DLD1 (cell line): Measurements from ENCODE around the gene GIT2.
"Not testable (repeated sequence)": the region's sequence is repeated elsewhere in the genome, so short reads cannot be mapped to it uniquely, and the experiment has no call there.

Experiments used
- in situ Hi-C: cut with HindIII; loops from 2 replicates; pipeline ENCODE4 v1.10.0; 2017; ENCODE audit warnings: low sequenced_read_pairs

Gene GIT2

DNA sequence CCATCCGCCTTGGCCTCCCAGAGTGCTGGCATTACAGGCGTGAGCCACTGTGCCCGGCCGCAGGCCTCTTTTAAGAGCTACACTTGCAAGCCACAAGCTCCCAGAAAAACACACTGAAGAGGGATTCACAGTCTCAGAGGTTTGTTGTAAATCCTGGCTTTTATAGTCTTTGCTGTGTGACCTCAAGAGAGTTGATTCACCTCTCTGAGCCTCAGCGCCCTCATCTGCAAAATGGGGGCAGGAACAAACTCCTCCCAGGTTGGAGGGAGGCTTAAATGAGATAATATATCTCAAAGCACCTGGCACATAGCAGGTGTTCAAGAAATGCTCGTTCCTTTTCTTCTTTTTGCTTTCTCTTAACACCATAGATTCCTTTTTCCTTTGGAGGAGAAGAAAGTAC lies 100.0 kb downstream of the GIT2 start:
- in situ Hi-C loops = no loop called here

DNA sequence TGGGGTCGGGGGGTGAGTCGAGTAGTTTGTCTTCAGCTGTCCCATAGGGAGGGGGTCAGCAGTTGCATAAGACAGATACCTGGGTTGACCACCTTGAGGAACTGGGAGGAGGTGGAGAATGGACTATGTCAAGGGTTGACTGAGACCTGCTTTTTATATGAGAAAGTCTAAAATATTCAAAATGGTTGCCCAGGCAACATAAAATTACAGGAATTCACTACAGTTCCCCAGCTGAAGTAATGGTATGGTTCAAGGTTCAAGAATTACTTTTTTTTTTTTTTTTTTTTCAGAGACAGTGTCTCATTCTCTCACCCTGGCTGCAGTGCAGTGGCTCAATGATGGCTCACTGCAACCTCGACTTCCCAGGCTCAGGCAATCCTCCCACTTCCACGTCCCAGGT lies 101.2 kb downstream of the GIT2 start:
- in situ Hi-C loops = no loop called here

DNA sequence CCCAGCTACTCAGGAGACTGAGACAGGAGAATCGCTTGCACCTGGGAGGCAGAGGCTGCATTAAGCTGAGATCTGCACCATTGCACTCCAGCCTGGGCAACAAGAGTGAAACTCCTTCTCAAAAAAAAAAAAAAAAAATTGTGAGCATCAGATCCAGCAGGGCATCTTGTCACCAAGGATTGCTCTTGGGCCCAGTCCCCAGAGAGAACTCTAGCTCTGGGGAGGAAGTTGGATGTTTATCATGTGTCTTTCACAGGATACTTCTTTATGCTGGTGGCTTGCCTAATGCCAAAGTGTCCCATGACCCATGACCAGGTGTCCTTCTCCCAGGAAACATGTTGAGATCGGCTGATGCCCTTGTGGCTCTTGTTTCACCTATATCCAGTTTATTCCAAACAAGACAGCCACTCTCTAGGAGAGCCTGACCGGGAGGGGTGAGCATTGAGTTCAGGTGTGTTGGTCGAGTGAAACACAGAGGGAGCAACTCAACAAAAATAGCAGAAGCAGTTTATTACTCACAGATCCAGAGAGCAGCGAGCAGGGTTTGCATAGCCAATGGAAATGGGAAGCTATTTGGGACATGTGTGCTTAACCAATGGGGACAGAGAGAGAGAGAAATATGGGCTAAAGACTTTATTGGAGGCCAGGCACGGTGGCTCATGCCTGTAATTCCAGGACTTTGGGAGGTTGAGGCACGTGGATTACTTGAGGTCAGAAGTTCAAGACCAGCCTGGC lies 102.7 kb downstream of the GIT2 start:
- in situ Hi-C loops = no loop called here

DNA sequence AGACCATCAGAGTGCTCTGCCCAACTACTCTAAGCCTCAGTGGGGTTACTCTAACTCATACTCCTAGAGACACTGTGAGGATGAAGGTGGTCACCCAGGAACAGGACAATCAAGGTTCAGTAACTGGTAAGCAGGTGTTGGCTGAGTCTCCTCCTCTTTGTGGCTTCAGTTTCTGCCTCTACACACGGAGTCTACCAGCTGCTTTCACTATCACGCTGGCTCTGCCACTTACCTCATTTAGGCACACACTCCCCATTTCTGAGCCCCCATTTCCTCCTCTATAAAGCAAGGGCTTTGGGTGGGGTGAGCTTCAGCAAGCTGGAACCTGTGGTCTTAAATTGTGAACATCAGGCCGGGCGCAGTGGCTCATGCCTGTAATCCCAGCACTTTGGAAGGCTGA lies 103.4 kb downstream of the GIT2 start:
- in situ Hi-C loops = no loop called here

DNA sequence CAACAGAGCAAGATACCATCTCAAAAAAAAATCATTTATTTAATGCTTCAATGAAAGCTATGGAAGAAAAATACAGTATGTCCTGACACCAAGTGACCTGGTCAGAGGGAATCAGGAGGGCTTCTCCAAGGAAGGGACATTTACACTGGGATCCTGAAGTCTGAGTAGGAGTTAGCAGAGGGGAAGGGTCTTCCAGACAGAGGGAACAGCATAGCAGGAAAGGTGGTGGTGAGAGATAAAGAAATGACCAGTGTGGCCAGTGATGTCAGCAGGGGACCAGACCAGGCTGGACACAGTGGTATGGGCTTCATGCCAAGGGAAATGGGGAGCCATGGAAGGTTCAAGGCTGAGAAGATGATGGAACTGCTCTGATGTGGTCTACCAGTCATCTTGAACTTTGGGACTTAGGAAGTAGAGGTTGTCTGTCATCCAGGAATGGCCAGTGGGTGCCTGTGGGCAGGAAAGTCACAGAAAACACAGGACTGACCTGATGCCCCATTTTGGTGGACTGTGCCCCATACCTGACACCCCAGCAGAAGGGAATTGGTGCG lies 103.9 kb downstream of the GIT2 start:
- in situ Hi-C loops = no loop called here

DNA sequence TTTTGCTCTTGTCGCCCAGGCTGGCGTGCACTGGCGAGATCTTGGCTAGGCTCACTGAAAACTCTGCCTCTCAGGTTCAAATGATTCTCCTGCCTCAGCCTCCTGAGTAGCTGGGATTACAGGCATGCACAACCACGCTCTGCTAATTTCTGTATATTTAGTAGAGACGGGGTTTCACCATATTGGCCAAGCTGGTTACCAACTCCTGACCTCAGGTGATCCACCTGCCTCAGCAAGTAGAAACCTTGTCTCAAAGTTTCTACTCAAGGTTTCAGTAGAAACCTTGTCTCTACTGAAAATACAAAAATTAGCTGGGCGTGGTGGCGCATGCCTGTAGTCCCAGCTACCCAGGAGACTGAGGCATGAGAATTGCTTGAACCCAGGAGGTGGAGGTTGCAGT lies 104.4 kb downstream of the GIT2 start:
- in situ Hi-C loops = not testable (repeated sequence)

DNA sequence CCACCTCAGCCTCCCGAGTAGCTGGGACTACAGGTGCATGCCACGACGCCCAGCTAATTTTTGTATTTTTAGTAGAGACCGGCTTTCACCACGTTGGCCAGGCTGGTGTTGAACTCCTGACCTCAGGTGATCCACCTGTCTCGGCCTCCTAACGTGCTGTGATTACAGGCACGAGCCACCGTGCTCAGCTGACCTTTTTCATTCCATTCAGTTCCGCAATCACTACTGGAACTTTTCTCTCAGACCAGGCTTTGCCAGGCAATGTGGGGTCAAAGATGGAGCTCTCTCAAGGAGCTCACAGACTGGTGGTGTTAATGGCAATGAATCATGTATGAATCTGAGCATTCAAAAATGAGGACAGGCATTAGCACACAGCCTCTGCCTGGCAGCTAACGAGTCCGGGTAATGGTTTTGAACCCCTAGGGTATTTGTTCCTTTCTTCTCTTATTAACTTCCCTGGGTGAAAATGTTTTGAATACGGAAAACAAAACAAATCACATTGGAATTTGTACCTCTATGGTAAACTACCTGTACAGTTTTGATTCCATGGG lies 105.5 kb downstream of the GIT2 start:
- in situ Hi-C loops = no loop called here

DNA sequence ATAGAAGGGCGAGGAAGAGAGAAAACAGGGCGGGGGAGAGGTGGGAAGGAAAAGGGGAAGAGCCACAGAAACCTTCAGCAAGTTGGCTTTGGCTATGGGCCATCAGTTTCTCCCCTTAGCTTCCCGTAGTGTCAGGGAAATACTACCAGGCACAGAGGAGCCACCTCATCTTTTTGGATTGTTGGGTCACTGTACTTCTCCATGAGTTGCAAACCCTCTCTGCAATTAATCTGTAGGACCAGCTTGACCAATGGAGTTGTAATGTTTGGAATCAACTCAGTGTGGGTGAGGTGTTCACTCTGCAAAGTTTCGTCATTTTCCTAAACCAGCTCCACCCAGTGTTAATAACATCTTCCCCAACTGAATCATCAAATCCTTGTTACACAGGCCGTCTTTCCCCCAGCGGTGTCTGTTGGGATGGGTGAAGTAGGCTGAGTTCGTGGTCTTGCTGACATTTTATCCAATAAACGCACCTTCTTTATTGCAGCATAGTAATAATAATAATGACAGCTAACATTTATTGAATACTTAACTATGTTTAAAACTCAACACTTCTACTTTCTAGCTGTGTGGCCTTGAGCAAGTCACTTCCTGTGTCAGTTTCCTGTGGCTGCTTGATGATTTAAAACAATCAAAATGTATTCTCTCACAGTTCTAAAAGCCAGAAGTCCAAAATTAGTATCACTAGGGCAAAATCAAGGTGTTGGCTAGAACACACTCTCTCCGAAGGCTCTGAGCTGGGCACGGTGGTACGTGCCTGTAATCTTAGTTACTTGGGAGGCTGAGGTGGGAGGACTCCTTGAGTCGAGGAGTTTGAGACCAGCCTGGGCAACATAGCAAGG lies 107.8 kb downstream of the GIT2 start:
- in situ Hi-C loops = no loop called here

DNA sequence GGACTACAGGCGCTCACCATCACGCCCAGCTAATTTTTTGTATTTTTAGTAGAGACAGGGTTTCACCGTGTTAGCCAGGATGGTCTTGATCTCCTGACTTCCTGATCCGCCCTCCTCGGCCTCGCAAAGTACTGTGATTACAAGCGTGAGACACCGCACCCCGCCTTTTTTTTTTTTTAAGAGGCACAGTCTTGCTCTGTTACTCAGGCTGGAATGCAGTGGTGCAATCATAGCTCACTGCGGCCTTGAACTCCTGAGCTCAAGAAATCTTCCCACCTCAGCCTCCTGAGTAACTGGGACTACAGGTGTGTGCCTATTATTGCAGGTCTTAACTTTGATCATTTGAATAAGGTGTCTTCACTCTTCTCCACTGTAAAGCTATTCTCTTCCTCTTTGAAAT lies 110.6 kb downstream of the GIT2 start:
- in situ Hi-C loops = no loop called here

DNA sequence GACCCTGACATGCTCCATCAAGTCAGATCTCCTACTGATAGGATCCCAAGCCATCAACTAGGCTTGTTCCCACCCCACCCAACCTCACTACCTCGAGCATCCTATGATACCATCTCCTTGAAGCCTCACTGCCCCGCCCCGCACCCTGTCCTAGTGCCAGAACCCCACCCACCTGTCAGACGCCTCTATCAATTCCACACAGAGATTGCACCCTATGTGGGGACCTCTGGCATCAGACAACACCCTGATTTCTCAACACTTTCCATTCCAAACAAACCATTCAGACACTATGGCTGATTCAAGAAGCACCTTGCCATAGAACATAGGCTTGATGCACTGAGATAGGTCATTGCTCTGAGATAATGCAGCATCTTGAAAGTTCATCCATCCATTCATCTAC lies 112.7 kb downstream of the GIT2 start:
- in situ Hi-C loops = no loop called here

DNA sequence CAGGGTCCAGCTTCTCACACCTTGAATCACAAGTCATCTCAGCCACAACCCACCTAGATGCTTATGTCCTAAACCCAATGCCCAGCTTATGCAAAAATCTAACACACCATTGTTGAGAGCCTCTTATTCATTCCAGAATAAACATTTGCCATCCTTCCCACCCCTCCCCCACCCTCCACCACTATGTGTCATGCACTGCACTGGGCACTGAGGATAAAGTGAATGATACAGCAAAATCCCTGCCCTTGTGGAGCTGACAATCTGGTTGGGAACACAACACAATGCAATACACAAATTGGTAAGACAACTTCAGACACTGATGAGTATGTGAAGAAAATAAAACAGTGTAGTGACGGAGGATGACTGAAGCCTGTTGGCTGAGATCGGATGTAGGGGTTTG lies 114.4 kb downstream of the GIT2 start:
- in situ Hi-C loops = no loop called here

DNA sequence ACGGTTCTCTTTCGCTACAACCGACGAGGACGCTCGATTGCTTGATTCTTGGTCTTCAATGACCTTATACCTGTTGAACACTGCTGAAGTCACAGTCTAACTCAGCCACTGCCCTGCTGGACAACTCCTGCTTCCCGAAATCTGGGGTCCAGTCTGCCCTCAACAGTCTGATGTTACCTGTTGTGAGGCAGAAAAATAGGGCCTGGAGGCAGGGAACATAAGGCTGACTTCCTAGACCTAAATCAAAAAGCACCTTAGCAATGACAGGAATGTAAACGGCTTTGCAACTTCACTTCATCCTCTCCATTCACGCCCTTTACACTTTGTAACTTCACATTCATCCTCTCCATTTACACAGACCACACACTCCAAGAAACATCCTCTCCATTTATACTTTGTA lies 115.2 kb downstream of the GIT2 start:
- in situ Hi-C loops = no loop called here

DNA sequence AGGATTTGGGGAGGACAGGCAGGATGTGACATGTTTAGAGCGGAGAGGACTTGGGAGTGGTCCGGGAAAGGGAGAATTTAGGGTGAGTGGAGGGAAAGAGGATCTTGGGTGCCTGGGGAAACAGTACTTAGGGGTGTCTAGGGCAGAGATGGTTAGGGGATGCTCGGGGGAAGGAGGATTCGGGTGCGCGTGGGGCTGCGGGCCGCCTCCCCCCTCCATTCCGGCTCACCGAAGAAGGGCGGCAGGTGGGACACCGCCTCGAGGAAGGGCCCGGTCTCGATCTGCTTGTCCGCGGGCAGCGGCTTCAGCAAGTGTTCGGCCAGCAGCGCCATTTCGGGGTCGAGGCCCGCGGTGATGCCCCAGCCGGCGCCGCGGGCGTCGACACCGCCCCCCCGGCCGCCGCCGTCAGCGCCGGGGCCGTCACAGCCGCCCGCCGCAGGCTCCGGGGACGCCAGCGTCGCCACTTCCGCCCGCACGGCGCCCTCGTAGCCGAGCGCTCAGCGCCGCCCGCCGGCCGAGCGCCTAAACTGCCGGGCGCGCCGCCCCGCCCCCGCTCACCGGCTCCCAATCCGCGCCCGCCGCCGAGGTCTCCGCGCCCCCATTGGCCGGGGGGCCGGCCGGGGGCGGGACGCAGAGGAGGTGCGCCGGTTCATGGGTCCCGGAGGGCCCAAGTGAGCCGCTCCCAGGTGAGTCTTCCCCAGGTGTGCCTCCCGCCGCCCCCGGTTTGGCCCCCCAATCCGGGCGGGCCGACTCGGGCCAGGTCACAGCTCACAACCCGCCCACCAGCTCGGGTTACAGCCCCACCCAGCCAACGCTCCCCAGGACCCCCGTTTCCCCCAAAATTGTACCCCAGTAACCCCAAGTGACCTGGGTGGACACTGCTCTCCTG lies 115.9 kb downstream of the GIT2 start, which contains the start of gene GLTP:
GLTP (minus strand) TSS at position 499 of the 889 bp plus-strand sequence; CDS start at position 332, 167 bp downstream.
- in situ Hi-C loops = no loop called here
